Spinal cord (tissue), 10 donors: ENCODE measurements around the gene TWNK. TPM values are rescaled to one million over a fixed set of nuclear protein-coding genes. Genes with fewer than 3 reads are reported as not detected.

Experiments
- DNase-seq, 6 donors: peaks; one replicate each; pipeline versions ENCODE4 v3.0.0 to v3.0.0-alpha.2; 2013 to 2015; ENCODE audit warnings: low spot score in 6 of 6, low read depth in 4 of 6
- H3K27ac ChIP-seq: one replicate; pipeline ENCODE4 v1.5.1; 2013; ENCODE audit warnings: low read depth, low read length, control low read depth
- H3K27me3 ChIP-seq: one replicate; pipeline ENCODE4 v1.6.1; 2013; ENCODE audit warnings: low read length; ENCODE audit not compliant: control insufficient read depth, insufficient read depth
- H3K36me3 ChIP-seq: one replicate; pipeline ENCODE4 v1.6.1; 2013; ENCODE audit warnings: low read length; ENCODE audit not compliant: control insufficient read depth, insufficient read depth
- H3K4me1 ChIP-seq: one replicate; pipeline ENCODE4 v1.6.1; 2013; ENCODE audit warnings: low read length; ENCODE audit not compliant: control insufficient read depth, insufficient read depth
- H3K4me3 ChIP-seq: one replicate; pipeline ENCODE4 v1.5.1; 2013; ENCODE audit warnings: low read depth, low read length, control low read depth
- H3K9me3 ChIP-seq: one replicate; pipeline ENCODE4 v1.6.1; 2013; ENCODE audit warnings: low read length; ENCODE audit not compliant: control insufficient read depth, insufficient read depth
- WGBS: methylation state at CpG from one replicate; pipeline ENCODE4 v1.1.5; 2013; ENCODE audit warnings: missing lambda C conversion rate; ENCODE audit not compliant: insufficient coverage; 5-methylcytosine and 5-hydroxymethylcytosine counted together
- polyA plus RNA-seq, 2 donors: library from polyadenylated mRNA; unstranded; fragments of 120-200 nt; gene quantifications; one replicate each; pipeline ENCODE4 v1.2.1, GENCODE V29; 2013; ENCODE audit not compliant: insufficient read length in 2 of 2
- total RNA-seq, 2 donors: library from RNA; depleted of rRNA in 1 of 2; stranded (reverse); fragments of 120-200 nt in 1 of 2; fragments of >200 nt in 1 of 2; gene quantifications; one replicate each; pipeline versions ENCODE4 v1.2.3 to v1.2.4, GENCODE V29; 2013 to 2014
- donor health status: healthy.

TWNK gene
- total and polyA plus RNA-seq, 4 donors: 4.8 to 10.2 (median 7.5) TPM

GRCh38 chr10:101027106-101027720 lies 39.9 kb downstream of the TWNK start:
- H3K4me3 ChIP-seq: no peak overlapping the region
- DNase-seq: no peak
- H3K4me1 ChIP-seq: peaks cover 36% of the 10 kb centered on the region
- H3K36me3 ChIP-seq: peaks cover 9% of the 10 kb centered on the region
- 60% methylated on average over 6 of the region's 10 CpGs for WGBS
- H3K27ac ChIP-seq: no peak overlapping the region
- peaks cover 18% of the 10 kb centered on the region for H3K27me3 ChIP-seq
- no peaks in the 10 kb centered on the region for H3K9me3 ChIP-seq

GRCh38 chr10:101028446-101029337 lies 41.3 kb downstream of the TWNK start:
- Histone ChIP-seq H3K27ac (no peak overlapping the region), H3K27me3 (peaks cover 17% of the 10 kb centered on the region), H3K4me1 (peaks cover 48% of the 10 kb centered on the region), H3K36me3 (peaks cover 3% of the 10 kb centered on the region), H3K4me3 (no peak overlapping the region), H3K9me3 (no peaks in the 10 kb centered on the region)
- 93% methylated on average over 2 of the region's 7 CpGs for WGBS
- no peak for DNase-seq

- no peak overlapping the region for H3K27ac ChIP-seq
- peaks cover 17% of the 10 kb centered on the region for H3K27me3 ChIP-seq
- H3K4me1 ChIP-seq: peaks cover 48% of the 10 kb centered on the region
- H3K9me3 ChIP-seq: no peaks in the 10 kb centered on the region
- 53% methylated on average over 21 of the region's 27 CpGs for WGBS
- H3K36me3 ChIP-seq: no peaks in the 10 kb centered on the region
- DNase-seq: no peak
- H3K4me3 ChIP-seq: no peak overlapping the region
Measured at GRCh38 chr10:101029520-101030295, 42.4 kb downstream of the TWNK start.

GRCh38 chr10:101030496-101031127 lies 43.3 kb downstream of the TWNK start:
- Histone ChIP-seq H3K9me3 (no peaks in the 10 kb centered on the region), H3K4me3 (peak overlapping the region; percentile 86), H3K27me3 (peaks cover 17% of the 10 kb centered on the region), H3K4me1 (peaks cover 48% of the 10 kb centered on the region), H3K27ac (no peak overlapping the region), H3K36me3 (peaks cover 5% of the 10 kb centered on the region)
- DNase-seq: no peak
- WGBS: under 1% methylated on average over 14 of the region's 25 CpGs

- Histone ChIP-seq H3K4me3 (peak within 1 kb of the TSS; percentile 86), H3K36me3 (peaks cover 12% of the 10 kb centered on the region), H3K27me3 (peaks cover 17% of the 10 kb centered on the region), H3K27ac (peak within 1 kb of the TSS; percentile 88), H3K9me3 (no peaks in the 10 kb centered on the region), H3K4me1 (peaks cover 48% of the 10 kb centered on the region)
- under 1% methylated on average over 33 of the region's 38 CpGs for WGBS
- peak; percentile 60 to 98 (median 84) for DNase-seq
Measured at GRCh38 chr10:101031128-101031795, 43.9 kb downstream of the TWNK start, which contains the start of the genes PDZD7 and SFXN3. Gene PDZD7 (minus strand): TSS chr10:101031129. CDS start chr10:101030219, 910 bp downstream. Gene SFXN3 (plus strand): TSS chr10:101031234. CDS start chr10:101034695, 3,461 bp downstream.

GRCh38 chr10:101031796-101032636 lies 44.7 kb downstream of the TWNK start:
- Histone ChIP-seq H3K27me3 (peaks cover 17% of the 10 kb centered on the region), H3K4me1 (peaks cover 48% of the 10 kb centered on the region), H3K27ac (peak overlapping the region; percentile 88), H3K9me3 (no peaks in the 10 kb centered on the region), H3K36me3 (peaks cover 19% of the 10 kb centered on the region), H3K4me3 (peak overlapping the region; percentile 86)
- WGBS: under 1% methylated on average over 47 of the region's 47 CpGs
- DNase-seq: peak; percentile 65 to 96 (median 74)

GRCh38 chr10:101032637-101033224 lies 45.4 kb downstream of the TWNK start:
- Histone ChIP-seq H3K4me1 (peaks cover 48% of the 10 kb centered on the region), H3K4me3 (peak overlapping the region; percentile 86), H3K36me3 (peaks cover 26% of the 10 kb centered on the region), H3K27me3 (peaks cover 15% of the 10 kb centered on the region), H3K9me3 (no peaks in the 10 kb centered on the region), H3K27ac (peak overlapping the region; percentile 88)
- 21% methylated on average over 6 of the region's 6 CpGs for WGBS
- peak in 5 of 6 donors; percentile 19 to 90 (median 38) for DNase-seq

- Histone ChIP-seq H3K27ac (no peak overlapping the region), H3K4me3 (peak overlapping the region; percentile 86), H3K9me3 (no peaks in the 10 kb centered on the region), H3K36me3 (peaks cover 30% of the 10 kb centered on the region), H3K27me3 (peaks cover 12% of the 10 kb centered on the region), H3K4me1 (peaks cover 48% of the 10 kb centered on the region)
- no peak for DNase-seq
- no CpG with 5 or more reads among the region's 3 CpGs for WGBS
Measured at GRCh38 chr10:101033276-101033675, 45.9 kb downstream of the TWNK start.
